Right atrium auricular region (tissue), 2 donors: ENCODE measurements around the gene LIMS1. TPM values are rescaled to one million over a fixed set of nuclear protein-coding genes. Genes with fewer than 3 reads are reported as not detected.

Experiments
- DNase-seq: peaks from one replicate; pipeline ENCODE4 v3.0.0-alpha.2; 2019; ENCODE audit warnings: low spot score
- H3K27ac ChIP-seq, 2 donors: fragments of 200-600 bp; sonication (generic); 1 replicate in 1 of 2; 2 replicates in 1 of 2; pipeline ENCODE4 v1.5.1; 2016 to 2019
- H3K27me3 ChIP-seq, 2 donors: fragments of 200-600 bp; sonication (generic); one replicate each; pipeline versions ENCODE4 v1.5.1 to v1.6.0; 2017 to 2019
- H3K36me3 ChIP-seq: fragments of 200-600 bp; sonication (generic); one replicate; pipeline ENCODE4 v1.5.1; 2016
- H3K4me1 ChIP-seq, 2 donors: fragments of 200-600 bp; sonication (generic); one replicate each; pipeline versions ENCODE4 v1.5.1 to v1.6.0; 2017 to 2019
- H3K4me3 ChIP-seq, 2 donors: fragments of 200-600 bp; sonication (generic); 1 replicate in 1 of 2; 2 replicates in 1 of 2; pipeline ENCODE4 v1.5.1; 2017 to 2019; ENCODE audit warnings: mild to moderate bottlenecking in 1 of 2, moderate library complexity in 1 of 2
- H3K9me3 ChIP-seq, 2 donors: fragments of 200-600 bp; sonication (generic); one replicate each; pipeline ENCODE4 v1.5.1; 2019
- total RNA-seq, 2 donors: library from RNA; depleted of rRNA; stranded (reverse); fragments of >200 nt; gene quantifications; one replicate each; pipeline ENCODE4 v1.1.0, GENCODE V29; 2016
- TF ChIP-seq, protein P1 (sequence below), 2 donors: fragments of 200-600 bp; sonication (generic); IDR thresholded peaks; one replicate each; pipeline ENCODE4 v1.5.1; 2019; ENCODE audit warnings: antibody characterized with exemption in 2 of 2

LIMS1 gene
- total RNA-seq, 2 donors from 2014 or later, result 66.7 to 106 TPM

DNA sequence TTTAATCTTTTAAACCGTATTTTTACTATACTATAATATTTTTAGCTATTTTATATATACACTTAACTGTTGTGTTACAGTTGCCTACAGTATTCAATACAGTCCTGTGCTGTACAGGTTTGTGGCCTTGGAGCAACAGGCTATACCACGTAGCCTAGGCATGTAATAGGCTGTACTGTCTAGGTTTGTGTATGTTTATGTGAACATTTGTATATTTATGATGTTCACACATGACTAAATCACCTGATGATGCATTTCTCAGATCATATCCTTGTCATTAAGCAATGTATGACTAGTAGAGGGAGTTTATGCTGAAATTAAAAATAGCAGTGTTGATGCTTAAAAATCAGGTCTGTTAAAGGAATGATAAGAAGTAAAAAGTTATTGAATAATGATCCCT is 92.7 kb downstream of the LIMS1 start:
- no peak for DNase-seq
- Histone ChIP-seq H3K4me1 (peaks cover 0 to 6% of the 10 kb centered on the region in 2 donors), H3K27ac (no peak overlapping the region), H3K27me3 (no peaks in the 10 kb centered on the region), H3K9me3 (no peaks in the 10 kb centered on the region), H3K4me3 (no peak overlapping the region), H3K36me3 (no peaks in the 10 kb centered on the region)
- TF ChIP-seq, protein P1, sequence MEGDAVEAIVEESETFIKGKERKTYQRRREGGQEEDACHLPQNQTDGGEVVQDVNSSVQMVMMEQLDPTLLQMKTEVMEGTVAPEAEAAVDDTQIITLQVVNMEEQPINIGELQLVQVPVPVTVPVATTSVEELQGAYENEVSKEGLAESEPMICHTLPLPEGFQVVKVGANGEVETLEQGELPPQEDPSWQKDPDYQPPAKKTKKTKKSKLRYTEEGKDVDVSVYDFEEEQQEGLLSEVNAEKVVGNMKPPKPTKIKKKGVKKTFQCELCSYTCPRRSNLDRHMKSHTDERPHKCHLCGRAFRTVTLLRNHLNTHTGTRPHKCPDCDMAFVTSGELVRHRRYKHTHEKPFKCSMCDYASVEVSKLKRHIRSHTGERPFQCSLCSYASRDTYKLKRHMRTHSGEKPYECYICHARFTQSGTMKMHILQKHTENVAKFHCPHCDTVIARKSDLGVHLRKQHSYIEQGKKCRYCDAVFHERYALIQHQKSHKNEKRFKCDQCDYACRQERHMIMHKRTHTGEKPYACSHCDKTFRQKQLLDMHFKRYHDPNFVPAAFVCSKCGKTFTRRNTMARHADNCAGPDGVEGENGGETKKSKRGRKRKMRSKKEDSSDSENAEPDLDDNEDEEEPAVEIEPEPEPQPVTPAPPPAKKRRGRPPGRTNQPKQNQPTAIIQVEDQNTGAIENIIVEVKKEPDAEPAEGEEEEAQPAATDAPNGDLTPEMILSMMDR (IDR thresholded peaks at IDR 0.05), result no peak

DNA sequence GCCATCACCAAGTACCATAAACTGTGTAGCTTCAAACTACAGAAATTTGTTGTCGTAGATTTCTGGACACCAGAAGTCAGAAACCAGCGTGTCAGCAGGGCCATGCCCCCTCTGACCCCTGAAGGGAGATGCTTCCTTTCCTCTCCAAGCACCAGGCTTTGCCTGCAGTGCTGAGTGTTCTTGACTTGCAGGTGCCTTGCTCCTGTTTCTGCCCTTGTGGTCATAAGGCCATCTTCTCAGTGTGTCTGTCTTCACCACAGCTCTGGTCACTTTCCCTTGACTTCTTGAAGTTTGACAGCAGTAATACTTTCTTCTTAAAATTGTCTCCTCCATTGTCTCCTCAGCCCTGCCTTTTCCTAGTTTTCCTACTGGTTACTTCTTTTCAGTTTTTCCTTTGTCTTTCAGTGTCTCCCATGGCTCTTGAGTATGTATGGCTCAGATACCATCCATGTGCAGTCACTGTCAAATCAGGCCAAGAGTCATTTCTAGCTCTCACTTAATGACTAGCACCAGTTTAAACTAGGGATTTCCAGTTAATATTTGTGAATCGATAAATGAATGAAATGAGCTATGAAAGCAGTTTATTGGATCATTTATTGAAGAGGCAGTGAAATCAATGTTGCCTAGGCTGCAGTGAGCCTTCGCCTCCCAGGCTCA is 93.8 kb downstream of the LIMS1 start:
- Histone ChIP-seq H3K27ac (no peak overlapping the region), H3K27me3 (no peaks in the 10 kb centered on the region), H3K9me3 (no peaks in the 10 kb centered on the region), H3K4me3 (no peak overlapping the region), H3K4me1 (peaks cover 0 to 16% of the 10 kb centered on the region in 2 donors), H3K36me3 (no peaks in the 10 kb centered on the region)
- DNase-seq, result no peak
- TF ChIP-seq, protein P1 (IDR thresholded peaks at IDR 0.05), result no peak

- Histone ChIP-seq H3K27ac (no peak overlapping the region), H3K9me3 (no peaks in the 10 kb centered on the region), H3K36me3 (no peaks in the 10 kb centered on the region), H3K4me1 (peaks cover 0 to 25% of the 10 kb centered on the region in 2 donors), H3K27me3 (no peaks in the 10 kb centered on the region), H3K4me3 (no peak overlapping the region)
- no peak for DNase-seq
- TF ChIP-seq, protein P1 (IDR thresholded peaks at IDR 0.05), result no peak
Measured at GRCh38 chr2:108628936-108629335, 94.7 kb downstream of the LIMS1 start.

DNA sequence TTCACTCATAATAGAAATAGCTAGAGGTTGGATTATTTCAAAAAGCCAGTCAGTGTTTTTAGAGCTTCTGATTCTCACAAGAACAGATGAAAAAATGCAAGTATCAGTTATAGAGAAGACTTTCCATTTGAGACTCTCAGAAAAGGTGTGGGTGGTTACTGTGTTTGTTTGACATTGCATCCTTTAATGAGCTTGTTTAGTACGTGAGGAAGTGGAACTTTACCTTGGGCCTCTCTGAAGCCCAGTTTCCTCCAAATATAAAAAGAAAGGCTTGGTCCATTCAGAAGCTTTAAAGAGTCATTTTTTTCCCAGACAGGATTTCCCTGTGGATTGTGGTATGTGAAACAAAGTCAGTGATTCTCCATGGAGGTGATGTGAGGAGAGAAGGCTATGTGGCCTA is 95.1 kb downstream of the LIMS1 start:
- no peak overlapping the region for H3K4me3 ChIP-seq
- H3K9me3 ChIP-seq, result no peaks in the 10 kb centered on the region
- no peaks in the 10 kb centered on the region for H3K27me3 ChIP-seq
- TF ChIP-seq, protein P1 (IDR thresholded peaks at IDR 0.05), result no peak
- DNase-seq, result no peak
- no peak overlapping the region for H3K27ac ChIP-seq
- peaks cover 0 to 30% of the 10 kb centered on the region in 2 donors for H3K4me1 ChIP-seq
- H3K36me3 ChIP-seq, result no peaks in the 10 kb centered on the region

DNA sequence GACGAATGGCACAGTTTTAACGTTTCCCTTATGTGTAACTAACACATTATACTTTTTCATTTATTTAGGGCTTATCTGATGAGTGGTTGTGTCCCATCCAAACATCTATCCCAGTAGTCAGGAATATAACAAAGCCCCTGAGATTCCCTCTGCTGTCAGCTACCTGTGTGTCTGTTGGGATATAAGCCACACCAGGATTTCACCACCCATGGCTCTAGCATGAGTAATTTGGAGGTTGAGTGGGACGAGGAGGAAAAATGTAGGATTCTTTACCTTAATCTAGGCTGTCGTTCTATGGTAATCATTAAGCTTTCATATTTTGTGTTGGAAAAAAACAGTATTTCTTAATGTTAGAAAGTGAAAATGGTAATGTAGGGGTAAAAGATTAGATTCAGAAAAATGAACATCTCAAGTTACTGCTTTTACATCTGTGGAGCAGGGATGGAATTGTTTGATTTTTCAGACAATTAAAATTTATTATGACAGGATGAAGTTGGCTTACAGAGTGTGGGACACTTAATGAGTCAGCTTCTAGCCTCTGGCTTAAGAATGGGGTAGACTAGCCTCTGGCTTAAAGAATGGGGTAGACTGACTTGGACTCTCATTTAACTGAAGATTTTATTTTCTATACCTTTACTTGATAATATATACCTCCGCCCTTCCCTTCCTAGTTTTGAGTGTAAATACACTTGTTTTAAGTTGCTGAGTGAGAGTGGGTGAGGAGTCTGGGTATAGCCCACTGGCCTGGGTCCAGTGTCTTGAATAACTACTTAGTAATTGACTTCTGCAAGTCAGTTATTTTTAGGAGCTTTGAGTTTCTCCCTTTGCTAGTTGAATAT is 96.5 kb downstream of the LIMS1 start:
- no peaks in the 10 kb centered on the region for H3K27me3 ChIP-seq
- H3K4me3 ChIP-seq, result no peak overlapping the region
- no peaks in the 10 kb centered on the region for H3K36me3 ChIP-seq
- no peak for DNase-seq
- no peak overlapping the region for H3K27ac ChIP-seq
- peaks cover 0 to 44% of the 10 kb centered on the region in 2 donors for H3K4me1 ChIP-seq
- TF ChIP-seq, protein P1 (IDR thresholded peaks at IDR 0.05), result no peak
- no peaks in the 10 kb centered on the region for H3K9me3 ChIP-seq
